CD4-positive, alpha-beta T cell treated with Interleukin-15 for 1 hour (primary cell): Measurements from ENCODE around the gene LCN15.

Experiments
- DNase-seq: peaks from one replicate; pipeline ENCODE4 v3.0.0-alpha.2; 2020

Gene LCN15

GRCh38 chr9:136754059-136754572, 10.2 kb downstream of the LCN15 start:
- peak; percentile 40 for DNase-seq

GRCh38 chr9:136753371-136754058, 10.8 kb downstream of the LCN15 start:
- DNase-seq = no peak

- no peak for DNase-seq
Measured at GRCh38 chr9:136751814-136752213, 12.5 kb downstream of the LCN15 start.

GRCh38 chr9:136751244-136751643, 13.1 kb downstream of the LCN15 start:
- DNase-seq = no peak

- no peak for DNase-seq
Measured at GRCh38 chr9:136750526-136750925, 13.8 kb downstream of the LCN15 start.

- DNase-seq = no peak
Measured at GRCh38 chr9:136748666-136749611, 15.4 kb downstream of the LCN15 start.

- no peak for DNase-seq
Measured at GRCh38 chr9:136748201-136748600, 16.1 kb downstream of the LCN15 start, which contains the start of gene LCN6. TSS of gene LCN6 (minus strand) at chr9:136748525. CDS start at chr9:136748483, 42 bp downstream.

- no peak for DNase-seq
Measured at GRCh38 chr9:136747161-136748060, 16.9 kb downstream of the LCN15 start.

- DNase-seq = no peak
Measured at GRCh38 chr9:136746621-136747020, 17.7 kb downstream of the LCN15 start.

GRCh38 chr9:136746155-136746490, 18.2 kb downstream of the LCN15 start:
- DNase-seq = no peak

GRCh38 chr9:136745389-136746154, 18.7 kb downstream of the LCN15 start:
- DNase-seq = no peak

GRCh38 chr9:136744773-136745172, 19.5 kb downstream of the LCN15 start:
- DNase-seq = no peak

- DNase-seq = no peak
Measured at GRCh38 chr9:136743639-136744211, 20.6 kb downstream of the LCN15 start.

- DNase-seq = no peak
Measured at GRCh38 chr9:136742591-136743391, 21.5 kb downstream of the LCN15 start, which contains the start of gene LCN10. TSS of gene LCN10 (minus strand) at chr9:136742940. CDS start at chr9:136742903, 37 bp downstream.

GRCh38 chr9:136741883-136742571, 22.3 kb downstream of the LCN15 start:
- peak; percentile 29 for DNase-seq

GRCh38 chr9:136740971-136741882, 23.1 kb downstream of the LCN15 start:
- no peak for DNase-seq

- DNase-seq = no peak
Measured at GRCh38 chr9:136740491-136740890, 23.8 kb downstream of the LCN15 start.

GRCh38 chr9:136740069-136740468, 24.2 kb downstream of the LCN15 start:
- no peak for DNase-seq

GRCh38 chr9:136739509-136739908, 24.8 kb downstream of the LCN15 start:
- DNase-seq = no peak
